ENCODE data around the gene GPRIN3.

Gene GPRIN3

GRCh38 chr4:89296399-89296798 is 11.2 kb downstream of the GPRIN3 start:
- H3K4me3 ChIP-seq (ENCODE audit: low read length in 2 of 2) = peak overlapping the region in 1 of 2 donors; percentile 39
- H3K9me3 ChIP-seq (ENCODE audit: control insufficient read depth in 2 of 2, low read length in 2 of 2) = no peaks in the 10 kb centered on the region
- H3K9ac ChIP-seq (ENCODE audit: low read depth in 1 of 2, low read length in 2 of 2) = peak overlapping the region in 1 of 2 donors; percentile 52
- no peaks in the 10 kb centered on the region for H3K27me3 ChIP-seq (ENCODE audit: control insufficient read depth in 2 of 2, insufficient read depth in 2 of 2, low read length in 2 of 2)
- H3K4me1 ChIP-seq (ENCODE audit: control insufficient read depth in 2 of 2, insufficient read depth in 2 of 2, low read length in 2 of 2) = peaks cover 33 to 49% of the 10 kb centered on the region in 2 donors
- H3K27ac ChIP-seq (ENCODE audit: low read depth in 2 of 2, low read length in 2 of 2) = peak overlapping the region; percentile 82 to 87
- no peaks in the 10 kb centered on the region for H3K36me3 ChIP-seq (ENCODE audit: control insufficient read depth in 2 of 2, insufficient read depth in 2 of 2, low read length in 2 of 2)

GRCh38 chr4:89295415-89295927 is 12.1 kb downstream of the GPRIN3 start:
- Histone ChIP-seq H3K27ac (ENCODE audit: low read depth in 2 of 2, low read length in 2 of 2) (peak overlapping the region; percentile 50 to 69), H3K27me3 (ENCODE audit: control insufficient read depth in 2 of 2, insufficient read depth in 2 of 2, low read length in 2 of 2) (no peaks in the 10 kb centered on the region), H3K4me1 (ENCODE audit: control insufficient read depth in 2 of 2, insufficient read depth in 2 of 2, low read length in 2 of 2) (peaks cover 31 to 43% of the 10 kb centered on the region in 2 donors), H3K4me3 (ENCODE audit: low read length in 2 of 2) (no peak overlapping the region), H3K36me3 (ENCODE audit: control insufficient read depth in 2 of 2, insufficient read depth in 2 of 2, low read length in 2 of 2) (no peaks in the 10 kb centered on the region), H3K9ac (ENCODE audit: low read depth in 1 of 2, low read length in 2 of 2) (peak overlapping the region; percentile 27 to 52), H3K9me3 (ENCODE audit: control insufficient read depth in 2 of 2, low read length in 2 of 2) (no peaks in the 10 kb centered on the region)

GRCh38 chr4:89294573-89295269 is 12.9 kb downstream of the GPRIN3 start:
- Histone ChIP-seq H3K27ac (ENCODE audit: low read depth in 2 of 2, low read length in 2 of 2) (peak overlapping the region; percentile 50 to 69), H3K4me1 (ENCODE audit: control insufficient read depth in 2 of 2, insufficient read depth in 2 of 2, low read length in 2 of 2) (peaks cover 24 to 36% of the 10 kb centered on the region in 2 donors), H3K4me3 (ENCODE audit: low read length in 2 of 2) (no peak overlapping the region), H3K27me3 (ENCODE audit: control insufficient read depth in 2 of 2, insufficient read depth in 2 of 2, low read length in 2 of 2) (no peaks in the 10 kb centered on the region), H3K9me3 (ENCODE audit: control insufficient read depth in 2 of 2, low read length in 2 of 2) (no peaks in the 10 kb centered on the region), H3K36me3 (ENCODE audit: control insufficient read depth in 2 of 2, insufficient read depth in 2 of 2, low read length in 2 of 2) (no peaks in the 10 kb centered on the region), H3K9ac (ENCODE audit: low read depth in 1 of 2, low read length in 2 of 2) (no peak overlapping the region)

GRCh38 chr4:89293299-89293698 is 14.3 kb downstream of the GPRIN3 start:
- no peak overlapping the region for H3K9ac ChIP-seq (ENCODE audit: low read depth in 1 of 2, low read length in 2 of 2)
- peak overlapping the region in 1 of 2 donors; percentile 69 for H3K27ac ChIP-seq (ENCODE audit: low read depth in 2 of 2, low read length in 2 of 2)
- peaks cover 23 to 28% of the 10 kb centered on the region in 2 donors for H3K4me1 ChIP-seq (ENCODE audit: control insufficient read depth in 2 of 2, insufficient read depth in 2 of 2, low read length in 2 of 2)
- H3K36me3 ChIP-seq (ENCODE audit: control insufficient read depth in 2 of 2, insufficient read depth in 2 of 2, low read length in 2 of 2) = no peaks in the 10 kb centered on the region
- peak overlapping the region in 1 of 2 donors; percentile 2 for H3K4me3 ChIP-seq (ENCODE audit: low read length in 2 of 2)
- H3K27me3 ChIP-seq (ENCODE audit: control insufficient read depth in 2 of 2, insufficient read depth in 2 of 2, low read length in 2 of 2) = no peaks in the 10 kb centered on the region
- no peaks in the 10 kb centered on the region for H3K9me3 ChIP-seq (ENCODE audit: control insufficient read depth in 2 of 2, low read length in 2 of 2)

GRCh38 chr4:89290727-89291516 is 16.7 kb downstream of the GPRIN3 start:
- Histone ChIP-seq H3K27me3 (ENCODE audit: control insufficient read depth in 2 of 2, insufficient read depth in 2 of 2, low read length in 2 of 2) (no peaks in the 10 kb centered on the region), H3K9ac (ENCODE audit: low read depth in 1 of 2, low read length in 2 of 2) (no peak overlapping the region), H3K36me3 (ENCODE audit: control insufficient read depth in 2 of 2, insufficient read depth in 2 of 2, low read length in 2 of 2) (no peaks in the 10 kb centered on the region), H3K9me3 (ENCODE audit: control insufficient read depth in 2 of 2, low read length in 2 of 2) (no peaks in the 10 kb centered on the region), H3K27ac (ENCODE audit: low read depth in 2 of 2, low read length in 2 of 2) (no peak overlapping the region), H3K4me3 (ENCODE audit: low read length in 2 of 2) (no peak overlapping the region), H3K4me1 (ENCODE audit: control insufficient read depth in 2 of 2, insufficient read depth in 2 of 2, low read length in 2 of 2) (peaks cover 7 to 8% of the 10 kb centered on the region in 2 donors)

- Histone ChIP-seq H3K9me3 (ENCODE audit: control insufficient read depth in 2 of 2, low read length in 2 of 2) (no peaks in the 10 kb centered on the region), H3K36me3 (ENCODE audit: control insufficient read depth in 2 of 2, insufficient read depth in 2 of 2, low read length in 2 of 2) (no peaks in the 10 kb centered on the region), H3K27me3 (ENCODE audit: control insufficient read depth in 2 of 2, insufficient read depth in 2 of 2, low read length in 2 of 2) (no peaks in the 10 kb centered on the region), H3K9ac (ENCODE audit: low read depth in 1 of 2, low read length in 2 of 2) (no peak overlapping the region), H3K4me1 (ENCODE audit: control insufficient read depth in 2 of 2, insufficient read depth in 2 of 2, low read length in 2 of 2) (peaks cover 5 to 6% of the 10 kb centered on the region in 2 donors), H3K4me3 (ENCODE audit: low read length in 2 of 2) (no peak overlapping the region), H3K27ac (ENCODE audit: low read depth in 2 of 2, low read length in 2 of 2) (no peak overlapping the region)
Measured at GRCh38 chr4:89289312-89289711, 18.3 kb downstream of the GPRIN3 start.

DNA sequence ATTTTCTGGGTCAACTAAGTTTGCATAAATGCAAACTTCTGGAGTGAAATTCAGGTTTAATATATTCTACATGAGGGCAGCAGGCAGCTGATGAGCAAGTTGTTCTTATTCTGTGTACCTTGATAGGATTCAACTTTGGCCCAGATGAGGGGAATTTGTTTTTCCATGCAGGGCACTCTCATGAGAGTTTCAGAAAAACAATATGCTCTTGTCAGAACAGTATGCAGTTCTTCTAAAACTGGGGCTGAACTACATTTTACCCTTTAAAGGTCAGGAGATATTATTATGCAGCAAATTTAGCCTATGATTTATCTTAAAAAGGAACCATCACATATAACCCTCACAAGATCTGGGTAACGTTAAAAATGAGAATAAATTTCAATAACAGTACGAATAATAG is 19.2 kb downstream of the GPRIN3 start:
- H3K4me1 ChIP-seq (ENCODE audit: control insufficient read depth in 2 of 2, insufficient read depth in 2 of 2, low read length in 2 of 2) = peaks cover 13 to 14% of the 10 kb centered on the region in 2 donors
- no peaks in the 10 kb centered on the region for H3K9me3 ChIP-seq (ENCODE audit: control insufficient read depth in 2 of 2, low read length in 2 of 2)

GRCh38 chr4:89287945-89288344 is 19.7 kb downstream of the GPRIN3 start:
- Histone ChIP-seq H3K27me3 (ENCODE audit: control insufficient read depth in 2 of 2, insufficient read depth in 2 of 2, low read length in 2 of 2) (no peaks in the 10 kb centered on the region), H3K4me1 (ENCODE audit: control insufficient read depth in 2 of 2, insufficient read depth in 2 of 2, low read length in 2 of 2) (peaks cover 17 to 18% of the 10 kb centered on the region in 2 donors), H3K9ac (ENCODE audit: low read depth in 1 of 2, low read length in 2 of 2) (no peak overlapping the region), H3K9me3 (ENCODE audit: control insufficient read depth in 2 of 2, low read length in 2 of 2) (no peaks in the 10 kb centered on the region), H3K27ac (ENCODE audit: low read depth in 2 of 2, low read length in 2 of 2) (no peak overlapping the region), H3K36me3 (ENCODE audit: control insufficient read depth in 2 of 2, insufficient read depth in 2 of 2, low read length in 2 of 2) (no peaks in the 10 kb centered on the region), H3K4me3 (ENCODE audit: low read length in 2 of 2) (no peak overlapping the region)

More for the DNA sequence above, 19.2 kb downstream of the GPRIN3 start:
- Histone ChIP-seq H3K4me3 (ENCODE audit: low read length in 2 of 2) (no peak overlapping the region), H3K27ac (ENCODE audit: low read depth in 2 of 2, low read length in 2 of 2) (no peak overlapping the region), H3K27me3 (ENCODE audit: control insufficient read depth in 2 of 2, insufficient read depth in 2 of 2, low read length in 2 of 2) (no peaks in the 10 kb centered on the region), H3K36me3 (ENCODE audit: control insufficient read depth in 2 of 2, insufficient read depth in 2 of 2, low read length in 2 of 2) (no peaks in the 10 kb centered on the region), H3K9ac (ENCODE audit: low read depth in 1 of 2, low read length in 2 of 2) (no peak overlapping the region)

- Histone ChIP-seq H3K27ac (ENCODE audit: low read depth in 2 of 2, low read length in 2 of 2) (peak overlapping the region; percentile 14 to 18), H3K4me1 (ENCODE audit: control insufficient read depth in 2 of 2, insufficient read depth in 2 of 2, low read length in 2 of 2) (peaks cover 21% of the 10 kb centered on the region in 2 donors), H3K27me3 (ENCODE audit: control insufficient read depth in 2 of 2, insufficient read depth in 2 of 2, low read length in 2 of 2) (no peaks in the 10 kb centered on the region), H3K4me3 (ENCODE audit: low read length in 2 of 2) (no peak overlapping the region), H3K9me3 (ENCODE audit: control insufficient read depth in 2 of 2, low read length in 2 of 2) (no peaks in the 10 kb centered on the region), H3K36me3 (ENCODE audit: control insufficient read depth in 2 of 2, insufficient read depth in 2 of 2, low read length in 2 of 2) (no peaks in the 10 kb centered on the region), H3K9ac (ENCODE audit: low read depth in 1 of 2, low read length in 2 of 2) (no peak overlapping the region)
Measured at GRCh38 chr4:89285745-89286144, 21.9 kb downstream of the GPRIN3 start.

- H3K27ac ChIP-seq (ENCODE audit: low read depth in 2 of 2, low read length in 2 of 2) = peak overlapping the region; percentile 18 to 85
- H3K27me3 ChIP-seq (ENCODE audit: control insufficient read depth in 2 of 2, insufficient read depth in 2 of 2, low read length in 2 of 2) = no peaks in the 10 kb centered on the region
Measured at GRCh38 chr4:89284828-89285227, 22.8 kb downstream of the GPRIN3 start.

More at GRCh38 chr4:89284828-89285227, 22.8 kb downstream of the GPRIN3 start:
- no peak overlapping the region for H3K9ac ChIP-seq (ENCODE audit: low read depth in 1 of 2, low read length in 2 of 2)
- no peaks in the 10 kb centered on the region for H3K36me3 ChIP-seq (ENCODE audit: control insufficient read depth in 2 of 2, insufficient read depth in 2 of 2, low read length in 2 of 2)
- no peak overlapping the region for H3K4me3 ChIP-seq (ENCODE audit: low read length in 2 of 2)
- H3K4me1 ChIP-seq (ENCODE audit: control insufficient read depth in 2 of 2, insufficient read depth in 2 of 2, low read length in 2 of 2) = peaks cover 21% of the 10 kb centered on the region in 2 donors
- no peaks in the 10 kb centered on the region for H3K9me3 ChIP-seq (ENCODE audit: control insufficient read depth in 2 of 2, low read length in 2 of 2)

Data from mucosa of rectum (tissue), 2 donors.